Naive B cell (primary cell): ENCODE results near the gene EPO. TPM values are rescaled to one million over a fixed set of nuclear protein-coding genes. Genes with fewer than 3 reads are reported as not detected.
A peak's percentile ranks its signal among the peaks of the same experiment; 100 is the strongest.
"Not testable (repeated sequence)": the region's sequence is repeated elsewhere in the genome, so short reads cannot be mapped to it uniquely, and the experiment has no call there.

Experiments used
- ATAC-seq, 2 donors: fragments of 150-1000 bp; cut with Tn5 transposase; 2 replicates each; pipeline ENCODE4 v1.10.0; 2021; ENCODE audit warnings: low read depth in 2 of 2, mild to moderate bottlenecking in 2 of 2, moderate library complexity in 2 of 2
- DNase-seq: peaks from one replicate; pipeline ENCODE4 v3.0.0; 2022
- H3K27ac Mint-ChIP-seq, 6 donors: one replicate each; pipeline ENCODE4 v1.8.0; 2020 to 2022; ENCODE audit warnings: mild to moderate bottlenecking in 6 of 6, mixed read lengths in 6 of 6, moderate library complexity in 5 of 6, inconsistent platforms in 2 of 6
- H3K27me3 Mint-ChIP-seq, 3 donors: one replicate each; pipeline ENCODE4 v1.8.0; 2021 to 2022; ENCODE audit warnings: mixed read lengths in 3 of 3, mild to moderate bottlenecking in 1 of 3
- H3K36me3 Mint-ChIP-seq, 2 donors: one replicate each; pipeline ENCODE4 v1.8.0; 2020 to 2022; ENCODE audit warnings: mixed read lengths in 2 of 2, inconsistent platforms in 1 of 2, mild to moderate bottlenecking in 1 of 2
- H3K4me1 Mint-ChIP-seq, 3 donors: one replicate each; pipeline ENCODE4 v1.8.0; 2020 to 2022; ENCODE audit warnings: mixed read lengths in 3 of 3, inconsistent platforms in 1 of 3, mild to moderate bottlenecking in 1 of 3, moderate library complexity in 1 of 3
- H3K4me3 Mint-ChIP-seq, 8 donors: one replicate each; pipeline ENCODE4 v1.8.0; 2020 to 2022; ENCODE audit warnings: mild to moderate bottlenecking in 8 of 8, mixed read lengths in 8 of 8, moderate library complexity in 8 of 8, inconsistent platforms in 2 of 8
- H3K9me3 Mint-ChIP-seq, 7 donors: one replicate each; pipeline ENCODE4 v1.8.0; 2020 to 2022; ENCODE audit warnings: mixed read lengths in 7 of 7, mild to moderate bottlenecking in 5 of 7, inconsistent platforms in 2 of 7, moderate library complexity in 1 of 7
- polyA plus RNA-seq, 6 donors: library from polyadenylated mRNA; unstranded; fragments of 300-500 nt; fragmentation: Illumina TruSeq; gene quantifications; one replicate each; pipeline ENCODE4 v1.2.3, GENCODE V29; 2021; ENCODE audit warnings: low read depth in 6 of 6

The EPO gene
- polyA plus RNA-seq, 6 donors from 2014 or later, result not detected

- not testable (repeated sequence) for H3K36me3 Mint-ChIP-seq, ATAC-seq, H3K4me3 Mint-ChIP-seq, H3K27me3 Mint-ChIP-seq, H3K27ac Mint-ChIP-seq, H3K9me3 Mint-ChIP-seq, DNase-seq
- peaks cover 5 to 15% (median 6%) of the 10 kb centered on the region in 3 donors for H3K4me1 Mint-ChIP-seq
Observed at GRCh38 chr7:100701089-100701488, 19.2 kb upstream of the EPO start.

GRCh38 chr7:100705320-100705752 lies 14.9 kb upstream of the EPO start:
- Mint-ChIP-seq H3K9me3 (no peaks in the 10 kb centered on the region), H3K36me3 (no peaks in the 10 kb centered on the region), H3K27ac (peak overlapping the region in 5 of 6 donors; percentile 73 to 94 (median 80)), H3K4me3 (peak overlapping the region; percentile 92 to 97 (median 95)), H3K27me3 (no peaks in the 10 kb centered on the region), H3K4me1 (peaks cover 15 to 27% (median 19%) of the 10 kb centered on the region in 3 donors)
- peak; percentile 74 for DNase-seq
- ATAC-seq, result peak; percentile 57 to 59

- Mint-ChIP-seq H3K36me3 (no peaks in the 10 kb centered on the region), H3K27ac (peak within 1 kb of the TSS; percentile 91 to 98 (median 94)), H3K4me3 (peak within 1 kb of the TSS; percentile 92 to 97 (median 95)), H3K9me3 (no peaks in the 10 kb centered on the region), H3K27me3 (no peaks in the 10 kb centered on the region), H3K4me1 (peaks cover 15 to 26% (median 19%) of the 10 kb centered on the region in 3 donors)
- DNase-seq (peak; percentile 98), ATAC-seq (peak; percentile 94 to 96)
Observed at GRCh38 chr7:100705753-100706671, 14.3 kb upstream of the EPO start, which contains the start of gene POP7. TSS of gene POP7 (plus strand) at chr7:100706121. CDS start at chr7:100706831, 710 bp downstream.

- peaks cover 15 to 21% (median 19%) of the 10 kb centered on the region in 3 donors for H3K4me1 Mint-ChIP-seq
- H3K27ac Mint-ChIP-seq, result peak overlapping the region in 5 of 6 donors; percentile 76 to 94 (median 89)
- peak overlapping the region; percentile 92 to 97 (median 95) for H3K4me3 Mint-ChIP-seq
- H3K27me3 Mint-ChIP-seq, result no peaks in the 10 kb centered on the region
- H3K9me3 Mint-ChIP-seq, result no peaks in the 10 kb centered on the region
- ATAC-seq, result no peak
- no peaks in the 10 kb centered on the region for H3K36me3 Mint-ChIP-seq
- DNase-seq, result no peak
Observed at GRCh38 chr7:100706672-100707311, 13.5 kb upstream of the EPO start.

GRCh38 chr7:100708395-100708794 lies 11.9 kb upstream of the EPO start:
- Mint-ChIP-seq H3K36me3 (no peaks in the 10 kb centered on the region), H3K9me3 (no peaks in the 10 kb centered on the region), H3K4me1 (peaks cover 15 to 21% (median 19%) of the 10 kb centered on the region in 3 donors), H3K27me3 (no peaks in the 10 kb centered on the region), H3K4me3 (peak overlapping the region in 5 of 8 donors; percentile 8 to 73 (median 54)), H3K27ac (no peak overlapping the region)
- DNase-seq (no peak), ATAC-seq (no peak)

GRCh38 chr7:100710452-100710851 lies 9.8 kb upstream of the EPO start:
- no peak for ATAC-seq
- H3K36me3 Mint-ChIP-seq, result no peaks in the 10 kb centered on the region
- H3K4me1 Mint-ChIP-seq, result peaks cover 15 to 21% (median 16%) of the 10 kb centered on the region in 3 donors
- H3K27me3 Mint-ChIP-seq, result no peaks in the 10 kb centered on the region
- no peak overlapping the region for H3K27ac Mint-ChIP-seq
- no peak for DNase-seq
- no peaks in the 10 kb centered on the region for H3K9me3 Mint-ChIP-seq
- H3K4me3 Mint-ChIP-seq, result no peak overlapping the region

GRCh38 chr7:100711369-100711768 lies 8.9 kb upstream of the EPO start:
- Mint-ChIP-seq H3K9me3 (no peaks in the 10 kb centered on the region), H3K36me3 (no peaks in the 10 kb centered on the region), H3K27ac (no peak overlapping the region), H3K4me1 (peaks cover 7 to 13% (median 13%) of the 10 kb centered on the region in 3 donors), H3K27me3 (no peaks in the 10 kb centered on the region), H3K4me3 (no peak overlapping the region)
- ATAC-seq, result no peak
- no peak for DNase-seq

- Mint-ChIP-seq H3K36me3 (peaks cover 0 to 21% of the 10 kb centered on the region in 2 donors), H3K4me3 (no peak overlapping the region), H3K4me1 (peaks cover under 1 to 1% (median under 1%) of the 10 kb centered on the region in 3 donors), H3K27me3 (peaks cover 14 to 28% (median 27%) of the 10 kb centered on the region in 3 donors), H3K27ac (peak overlapping the region in 2 of 6 donors; percentile 26 to 32), H3K9me3 (peaks cover 10 to 27% (median 17%) of the 10 kb centered on the region in 7 donors)
- DNase-seq (no peak), ATAC-seq (no peak)
Observed at GRCh38 chr7:100714725-100715124, 5.5 kb upstream of the EPO start.

GRCh38 chr7:100717073-100717472 lies 3.2 kb upstream of the EPO start:
- Mint-ChIP-seq H3K9me3 (peaks cover 10 to 28% (median 19%) of the 10 kb centered on the region in 7 donors), H3K27me3 (peaks cover 28 to 49% (median 46%) of the 10 kb centered on the region in 3 donors), H3K36me3 (peaks cover 0 to 21% of the 10 kb centered on the region in 2 donors), H3K4me3 (peak overlapping the region in 1 of 8 donors; percentile 24)
- not testable (repeated sequence) for H3K4me1 Mint-ChIP-seq, ATAC-seq, H3K27ac Mint-ChIP-seq, DNase-seq

- peaks cover 0 to 21% of the 10 kb centered on the region in 2 donors for H3K36me3 Mint-ChIP-seq
- peaks cover 42 to 75% (median 70%) of the 10 kb centered on the region in 3 donors for H3K27me3 Mint-ChIP-seq
- no peak for DNase-seq
- peak overlapping the region in 2 of 8 donors; percentile 45 to 66 for H3K4me3 Mint-ChIP-seq
- ATAC-seq, result no peak
- peaks cover 10 to 28% (median 19%) of the 10 kb centered on the region in 7 donors for H3K9me3 Mint-ChIP-seq
- H3K4me1 Mint-ChIP-seq, result peaks cover 4 to 8% (median 4%) of the 10 kb centered on the region in 3 donors
- no peak overlapping the region for H3K27ac Mint-ChIP-seq
Observed at GRCh38 chr7:100719523-100720278, 567 bp upstream of the EPO start.

GRCh38 chr7:100720671-100721504 lies 620 bp downstream of the EPO start:
- H3K27me3 Mint-ChIP-seq, result peaks cover 47 to 76% (median 72%) of the 10 kb centered on the region in 3 donors

GRCh38 chr7:100721505-100721812 lies 1.2 kb downstream of the EPO start:
- Mint-ChIP-seq H3K27ac (no peak overlapping the region), H3K4me3 (no peak overlapping the region), H3K9me3 (peaks cover 10 to 28% (median 19%) of the 10 kb centered on the region in 7 donors), H3K4me1 (peaks cover 8 to 17% (median 9%) of the 10 kb centered on the region in 3 donors), H3K36me3 (peaks cover 0 to 21% of the 10 kb centered on the region in 2 donors), H3K27me3 (peaks cover 47 to 76% (median 72%) of the 10 kb centered on the region in 3 donors)
- ATAC-seq (no peak), DNase-seq (no peak)

More at GRCh38 chr7:100720671-100721504, 620 bp downstream of the EPO start:
- H3K4me3 Mint-ChIP-seq, result no peak overlapping the region
- peaks cover 10 to 28% (median 19%) of the 10 kb centered on the region in 7 donors for H3K9me3 Mint-ChIP-seq
- H3K27ac Mint-ChIP-seq, result no peak overlapping the region
- DNase-seq (no peak), ATAC-seq (no peak)
- peaks cover 0 to 21% of the 10 kb centered on the region in 2 donors for H3K36me3 Mint-ChIP-seq
- peaks cover 8 to 17% (median 9%) of the 10 kb centered on the region in 3 donors for H3K4me1 Mint-ChIP-seq
